Measurements from ENCODE around the gene TTYH3. TPM values are rescaled to one million over a fixed set of nuclear protein-coding genes. Genes with fewer than 3 reads are reported as not detected.

TTYH3 gene
- polyA plus RNA-seq, 1 donor (not counting 4 experiments of a cell fraction or from before 2014, with no cell fraction given), result 8.5 TPM

DNA sequence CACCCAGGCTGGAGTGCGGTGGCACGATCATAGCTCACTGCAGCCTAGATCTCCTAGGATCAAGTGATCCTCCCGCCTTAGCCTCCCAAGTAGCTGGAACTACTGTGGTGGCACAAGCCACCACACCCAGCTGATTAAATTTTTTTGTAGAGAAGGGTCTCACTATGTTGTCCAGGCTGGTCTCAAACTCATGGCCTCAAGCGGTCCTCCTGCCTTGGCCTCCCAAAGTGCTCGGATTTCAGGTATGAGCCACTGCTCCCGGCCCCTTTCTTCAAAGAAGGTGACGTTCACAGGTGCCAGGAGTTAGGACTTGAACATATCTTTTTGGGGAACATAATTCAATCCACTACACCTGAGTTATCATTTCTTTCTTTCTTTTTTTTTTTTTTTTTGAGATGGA lies 2.9 kb upstream of the TTYH3 start:
- no peak for TF ChIP-seq EZH2 (IDR thresholded peaks at IDR 0.05; ENCODE audit: low read length)
- TF ChIP-seq, protein P1, sequence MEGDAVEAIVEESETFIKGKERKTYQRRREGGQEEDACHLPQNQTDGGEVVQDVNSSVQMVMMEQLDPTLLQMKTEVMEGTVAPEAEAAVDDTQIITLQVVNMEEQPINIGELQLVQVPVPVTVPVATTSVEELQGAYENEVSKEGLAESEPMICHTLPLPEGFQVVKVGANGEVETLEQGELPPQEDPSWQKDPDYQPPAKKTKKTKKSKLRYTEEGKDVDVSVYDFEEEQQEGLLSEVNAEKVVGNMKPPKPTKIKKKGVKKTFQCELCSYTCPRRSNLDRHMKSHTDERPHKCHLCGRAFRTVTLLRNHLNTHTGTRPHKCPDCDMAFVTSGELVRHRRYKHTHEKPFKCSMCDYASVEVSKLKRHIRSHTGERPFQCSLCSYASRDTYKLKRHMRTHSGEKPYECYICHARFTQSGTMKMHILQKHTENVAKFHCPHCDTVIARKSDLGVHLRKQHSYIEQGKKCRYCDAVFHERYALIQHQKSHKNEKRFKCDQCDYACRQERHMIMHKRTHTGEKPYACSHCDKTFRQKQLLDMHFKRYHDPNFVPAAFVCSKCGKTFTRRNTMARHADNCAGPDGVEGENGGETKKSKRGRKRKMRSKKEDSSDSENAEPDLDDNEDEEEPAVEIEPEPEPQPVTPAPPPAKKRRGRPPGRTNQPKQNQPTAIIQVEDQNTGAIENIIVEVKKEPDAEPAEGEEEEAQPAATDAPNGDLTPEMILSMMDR (optimal IDR thresholded peaks at IDR 0.05 in 1 of 3, IDR thresholded peaks at IDR 0.05 in 1 of 3, conservative IDR thresholded peaks at IDR 0.05 in 1 of 3; ENCODE audit: extremely low read depth in 1 of 3, insufficient read depth in 2 of 3, low read length in 3 of 3), result no peak
- no peak for FAIRE-seq
- Histone ChIP-seq H3K9me1 (ENCODE audit: control insufficient read depth, extremely low read depth, insufficient read depth, low read length) (no peaks in the 10 kb centered on the region), H3K4me1 (ENCODE audit: control insufficient read depth, extremely low read depth, insufficient read depth, low read length) (peaks cover 28% of the 10 kb centered on the region), H3K4me3 (ENCODE audit: control insufficient read depth in 2 of 3, extremely low read depth in 1 of 3, insufficient read depth in 2 of 3, low read depth in 1 of 3, low read length in 3 of 3) (no peak overlapping the region), H3K79me2 (ENCODE audit: control insufficient read depth, insufficient read depth, low read length) (peaks cover 14% of the 10 kb centered on the region), H4K20me1 (ENCODE audit: control insufficient read depth, extremely low read depth, insufficient read depth, low read length) (no peaks in the 10 kb centered on the region), H3K9ac (ENCODE audit: control insufficient read depth, extremely low read depth, insufficient read depth, low read length) (no peak overlapping the region), H3K36me3 (ENCODE audit: control insufficient read depth in 2 of 2, extremely low read depth in 1 of 2, insufficient read depth in 2 of 2, low read length in 2 of 2) (no peaks in the 10 kb centered on the region), H3K27ac (ENCODE audit: control insufficient read depth, insufficient read depth, low read length) (no peak overlapping the region), H3K27me3 (ENCODE audit: control insufficient read depth, extremely low read depth, insufficient read depth, low read length) (peaks cover 4% of the 10 kb centered on the region), H3K4me2 (ENCODE audit: control insufficient read depth, extremely low read depth, insufficient read depth, low read depth, low read length) (no peak overlapping the region), H3K9me3 (ENCODE audit: control insufficient read depth, low read depth, low read length) (no peaks in the 10 kb centered on the region), H2AFZ (ENCODE audit: control insufficient read depth, low read length) (no peak overlapping the region)
- dilution Hi-C loops (cut with MboI; ENCODE audit: extremely low pct_ligation_motif_present, low sequenced_read_pairs), result no loop called here
- no peak for DNase-seq (ENCODE audit: low read depth, low spot score)

DNA sequence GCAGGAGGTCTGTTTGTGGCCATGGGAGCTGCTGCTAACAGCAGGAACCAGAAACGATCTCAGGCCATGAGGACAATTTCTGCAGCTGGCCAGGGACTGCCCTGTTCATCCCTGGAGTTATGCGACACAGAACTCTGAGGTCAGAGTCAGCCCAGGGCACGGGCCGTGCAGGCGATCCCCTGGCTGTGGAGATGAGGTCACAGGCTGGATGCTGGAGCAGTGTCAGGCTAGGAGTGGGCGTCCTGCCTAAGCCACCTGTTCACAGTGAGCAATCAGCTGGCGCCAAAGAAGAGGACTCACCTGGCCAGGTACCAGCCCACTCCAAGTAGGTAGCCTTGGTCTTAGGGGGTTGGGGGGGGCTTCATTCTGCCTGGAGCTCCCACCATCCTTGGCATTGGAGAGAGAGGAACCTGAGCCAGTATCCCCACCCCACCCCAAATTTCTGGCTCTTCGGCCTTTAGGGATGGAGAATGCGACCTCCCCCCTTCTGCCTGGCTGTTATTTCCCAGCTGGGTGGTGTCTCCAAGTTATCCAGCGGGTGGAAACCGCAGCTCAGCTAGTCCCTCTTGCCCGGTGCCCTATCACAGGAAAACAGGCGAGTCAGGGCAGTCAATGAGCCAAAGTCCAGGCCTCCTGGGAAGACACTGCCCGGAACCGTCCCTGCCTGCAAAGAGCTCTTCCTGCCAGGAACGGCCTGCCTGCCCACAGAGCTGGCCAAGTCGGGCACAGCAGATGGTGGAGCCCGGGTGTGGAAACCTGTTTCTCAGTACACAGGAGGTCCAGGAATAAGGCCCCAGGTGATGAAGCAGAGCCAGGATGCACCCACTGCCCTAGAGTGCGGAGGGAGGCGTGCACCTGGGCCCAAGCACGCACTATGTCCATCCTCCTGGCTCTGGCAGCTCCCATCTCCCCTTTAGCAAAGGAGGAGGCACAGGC lies 1.8 kb upstream of the TTYH3 start:
- H3K79me2 ChIP-seq (ENCODE audit: control insufficient read depth, insufficient read depth, low read length), result peaks cover 24% of the 10 kb centered on the region
- DNase-seq (ENCODE audit: low read depth, low spot score) (no peak), FAIRE-seq (no peak)
- H3K9ac ChIP-seq (ENCODE audit: control insufficient read depth, extremely low read depth, insufficient read depth, low read length), result no peak overlapping the region
- H3K27ac ChIP-seq (ENCODE audit: control insufficient read depth, insufficient read depth, low read length), result no peak overlapping the region
- no peak overlapping the region for H2AFZ ChIP-seq (ENCODE audit: control insufficient read depth, low read length)
- no peak overlapping the region for H3K4me2 ChIP-seq (ENCODE audit: control insufficient read depth, extremely low read depth, insufficient read depth, low read depth, low read length)
- peaks cover 27% of the 10 kb centered on the region for H3K4me1 ChIP-seq (ENCODE audit: control insufficient read depth, extremely low read depth, insufficient read depth, low read length)
- peaks cover 2% of the 10 kb centered on the region for H3K9me1 ChIP-seq (ENCODE audit: control insufficient read depth, extremely low read depth, insufficient read depth, low read length)
- H3K36me3 ChIP-seq (ENCODE audit: control insufficient read depth in 2 of 2, extremely low read depth in 1 of 2, insufficient read depth in 2 of 2, low read length in 2 of 2), result no peaks in the 10 kb centered on the region
- peaks cover 4% of the 10 kb centered on the region for H3K27me3 ChIP-seq (ENCODE audit: control insufficient read depth, extremely low read depth, insufficient read depth, low read length)
- H3K4me3 ChIP-seq (ENCODE audit: control insufficient read depth in 2 of 3, extremely low read depth in 1 of 3, insufficient read depth in 2 of 3, low read depth in 1 of 3, low read length in 3 of 3), result no peak overlapping the region
- TF ChIP-seq, protein P1 (optimal IDR thresholded peaks at IDR 0.05 in 1 of 3, IDR thresholded peaks at IDR 0.05 in 1 of 3, conservative IDR thresholded peaks at IDR 0.05 in 1 of 3; ENCODE audit: extremely low read depth in 1 of 3, insufficient read depth in 2 of 3, low read length in 3 of 3), result no peak
- no peak for TF ChIP-seq EZH2 (IDR thresholded peaks at IDR 0.05; ENCODE audit: low read length)
- dilution Hi-C loops (cut with MboI; ENCODE audit: extremely low pct_ligation_motif_present, low sequenced_read_pairs), result no loop called here
- H4K20me1 ChIP-seq (ENCODE audit: control insufficient read depth, extremely low read depth, insufficient read depth, low read length), result no peaks in the 10 kb centered on the region
- no peaks in the 10 kb centered on the region for H3K9me3 ChIP-seq (ENCODE audit: control insufficient read depth, low read depth, low read length)
